ENCODE data around the gene CNRIP1. TPM values are rescaled to one million over a fixed set of nuclear protein-coding genes. Genes with fewer than 3 reads are reported as not detected.

CNRIP1 gene
- total RNA-seq, 1 experiment from 2014 or later: not detected

GRCh38 chr2:68341062-68341329 is 21.2 kb upstream of the CNRIP1 start:
- no peaks in the 10 kb centered on the region for H4K20me1 ChIP-seq (ENCODE audit: insufficient read depth)
- H3K36me3 ChIP-seq (ENCODE audit: control insufficient read depth in 1 of 2, insufficient read depth in 2 of 2, low read length in 2 of 2): no peaks in the 10 kb centered on the region
- no peak for DNase-seq (ENCODE audit: low read depth, low spot score)
- no peak for TF ChIP-seq EGR1 (IDR thresholded peaks at IDR 0.05; ENCODE audit: low read depth)
- TF ChIP-seq RAD21 (IDR thresholded peaks at IDR 0.05; ENCODE audit: low read depth): no peak
- TF ChIP-seq SP1 (IDR thresholded peaks at IDR 0.05; ENCODE audit: low read depth): no peak
- no peak for TF ChIP-seq ZBTB33 (IDR thresholded peaks at IDR 0.05; ENCODE audit: extremely low read depth, insufficient replicate concordance, low read length)
- TF ChIP-seq YY1 (IDR thresholded peaks at IDR 0.05; ENCODE audit: extremely low read depth, insufficient replicate concordance, low read depth, low read length): no peak
- TF ChIP-seq ZNF274 (IDR thresholded peaks at IDR 0.05; ENCODE audit: low read depth, low read length): no peak
- TF ChIP-seq JUND (IDR thresholded peaks at IDR 0.05): no peak
- no peak for TF ChIP-seq EZH2phosphoT487 (IDR thresholded peaks at IDR 0.05; ENCODE audit: borderline replicate concordance)
- no peak for TF ChIP-seq EZH2 (IDR thresholded peaks at IDR 0.05)
- no peak for TF ChIP-seq TCF7L2 (IDR thresholded peaks at IDR 0.05; ENCODE audit: borderline replicate concordance, extremely low read depth, insufficient read depth, insufficient read length)
- no peak for TF ChIP-seq CTCF (IDR thresholded peaks at IDR 0.05 in 2 of 3, conservative IDR thresholded peaks at IDR 0.05 in 1 of 3; ENCODE audit: borderline replicate concordance in 1 of 3, insufficient read depth in 1 of 3, low read depth in 2 of 3, low read length in 2 of 3)
- TF ChIP-seq MAX (IDR thresholded peaks at IDR 0.05): no peak
- no peak for TF ChIP-seq CBX3 (IDR thresholded peaks at IDR 0.05; ENCODE audit: low read depth)
- TF ChIP-seq ATF3 (IDR thresholded peaks at IDR 0.05): no peak
- TF ChIP-seq SRF (IDR thresholded peaks at IDR 0.05; ENCODE audit: low read depth): no peak
- TF ChIP-seq POLR2AphosphoS5 (IDR thresholded peaks at IDR 0.05; ENCODE audit: low read depth, low read length): no peak
- no peak for TF ChIP-seq POLR2A (IDR thresholded peaks at IDR 0.05; ENCODE audit: borderline replicate concordance, extremely low read depth, insufficient read depth, insufficient read length)
- no peak for TF ChIP-seq FOSL1 (IDR thresholded peaks at IDR 0.05; ENCODE audit: low read depth)
- TF ChIP-seq REST (IDR thresholded peaks at IDR 0.05; ENCODE audit: low read depth): no peak
- no peak for TF ChIP-seq ELF1 (IDR thresholded peaks at IDR 0.05; ENCODE audit: borderline replicate concordance, low read depth)
- H3K79me2 ChIP-seq (ENCODE audit: insufficient read depth, low read length): no peaks in the 10 kb centered on the region
- H3K9me3 ChIP-seq (ENCODE audit: control insufficient read depth in 1 of 2, insufficient read depth in 1 of 2, low read depth in 1 of 2, low read length in 2 of 2): no peaks in the 10 kb centered on the region
- ChIA-PET RAD21 (ENCODE audit: low non-redundant PET in 1 of 2, low total read pairs in 2 of 2, uncharacterized antibody in 2 of 2, unreplicated experiment in 2 of 2) (no interaction called here), POLR2A (no interaction called here), CTCF (no interaction called here)
- intact Hi-C loops (cut with micrococcal nuclease): no loop called here
- no peak for ATAC-seq
- H3K9ac ChIP-seq (ENCODE audit: low read length): no peak overlapping the region
- BruUV-seq (replicated peaks): no TSS peak
- no peak overlapping the region for H3K4me3 ChIP-seq (replicated peaks in 1 of 2; ENCODE audit: low read depth in 1 of 2, low read length in 2 of 2)
- no peak overlapping the region for H3K27ac ChIP-seq (ENCODE audit: low read depth, low read length)
- H3K4me1 ChIP-seq (ENCODE audit: control insufficient read depth in 1 of 2, insufficient read depth in 2 of 2, low read length in 2 of 2): peaks cover 9 to 17% of the 10 kb centered on the region in 2 experiments; a peak in 3 of 4 replicates
- H3K9me2 ChIP-seq (ENCODE audit: insufficient read depth): no peaks in the 10 kb centered on the region
- no peak overlapping the region for H2AFZ ChIP-seq (ENCODE audit: low read depth, low read length, poor library complexity, severe bottlenecking)
- no peak overlapping the region for H3K4me2 ChIP-seq (ENCODE audit: low read length)
- peaks cover 9% of the 10 kb centered on the region; the same call in 1 of the 2 replicates for H3K27me3 ChIP-seq (ENCODE audit: insufficient read depth, low read length)
